Mammary epithelial cell (primary cell): ENCODE data around the gene C1orf159.

Experiments
- CTCF ChIP-seq, 2 donors: IDR thresholded peaks in 1 of 2; conservative IDR thresholded peaks in 1 of 2; 2 replicates each; pipeline ENCODE4 v1.5.1; 2011 to 2012; ENCODE audit warnings: inconsistent platforms in 2 of 2, low read length in 2 of 2, mild to moderate bottlenecking in 2 of 2, control low read depth in 1 of 2, low read depth in 1 of 2; ENCODE audit not compliant: insufficient read depth in 1 of 2; ENCODE audit errors: extremely low read depth in 1 of 2
- EZH2 ChIP-seq: IDR thresholded peaks from 2 replicates; pipeline ENCODE4 v1.6.1; 2012; ENCODE audit warnings: low read length, inconsistent platforms, borderline replicate concordance

GRCh38 chr1:1050577-1051052 lies 65.3 kb downstream of the C1orf159 start:
- TF ChIP-seq CTCF (conservative IDR thresholded peaks at IDR 0.05 in 1 of 2, IDR thresholded peaks at IDR 0.05 in 1 of 2; ENCODE audit: extremely low read depth in 1 of 2, insufficient read depth in 1 of 2, low read depth in 1 of 2, low read length in 2 of 2) (no peak), EZH2 (no peak)
